ENCODE measurements around the gene TEX12.

- TF ChIP-seq POLR2A (IDR thresholded peaks at IDR 0.05) = no peak
- TF ChIP-seq CTCF (IDR thresholded peaks at IDR 0.05) = no peak
Measured at GRCh38 chr11:112206071-112206470, 38.9 kb downstream of the TEX12 start.

Data from uterus (tissue), 2 donors.